Adipocyte (in vitro differentiated cells): ENCODE measurements around the gene SYNCRIP.
"Not testable (repeated sequence)": the region's sequence is repeated elsewhere in the genome, so short reads cannot be mapped to it uniquely, and the experiment has no call there.

ENCODE experiments used
- DNase-seq: peaks from one replicate; pipeline ENCODE4 v3.0.0-alpha.2; 2015; ENCODE audit warnings: low read depth
- H3K27me3 ChIP-seq: replicated peaks from 2 replicates; pipeline ENCODE4 v1.7.0; 2013; ENCODE audit warnings: mild to moderate bottlenecking, low read length, moderate library complexity; ENCODE audit not compliant: control insufficient read depth, insufficient read depth
- H3K36me3 ChIP-seq: 2 replicates; pipeline ENCODE4 v1.7.0; 2013; ENCODE audit warnings: low read length, mild to moderate bottlenecking, moderate library complexity; ENCODE audit not compliant: control insufficient read depth, insufficient read depth, severe bottlenecking
- H3K4me1 ChIP-seq: 2 replicates; pipeline ENCODE4 v1.7.0; 2013; ENCODE audit warnings: mild to moderate bottlenecking, low read length, moderate library complexity; ENCODE audit not compliant: control insufficient read depth, insufficient read depth
- H3K4me3 ChIP-seq: 2 replicates; pipeline ENCODE4 v1.7.0; 2013; ENCODE audit warnings: mild to moderate bottlenecking, low read length, moderate library complexity
- H3K9ac ChIP-seq: 2 replicates; pipeline ENCODE4 v1.7.0; 2013; ENCODE audit warnings: mild to moderate bottlenecking, low read length, moderate library complexity
- H3K9me3 ChIP-seq: 2 replicates; pipeline ENCODE4 v1.7.0; 2013; ENCODE audit warnings: mild to moderate bottlenecking, low read length, moderate library complexity; ENCODE audit not compliant: control insufficient read depth

Gene SYNCRIP

DNA sequence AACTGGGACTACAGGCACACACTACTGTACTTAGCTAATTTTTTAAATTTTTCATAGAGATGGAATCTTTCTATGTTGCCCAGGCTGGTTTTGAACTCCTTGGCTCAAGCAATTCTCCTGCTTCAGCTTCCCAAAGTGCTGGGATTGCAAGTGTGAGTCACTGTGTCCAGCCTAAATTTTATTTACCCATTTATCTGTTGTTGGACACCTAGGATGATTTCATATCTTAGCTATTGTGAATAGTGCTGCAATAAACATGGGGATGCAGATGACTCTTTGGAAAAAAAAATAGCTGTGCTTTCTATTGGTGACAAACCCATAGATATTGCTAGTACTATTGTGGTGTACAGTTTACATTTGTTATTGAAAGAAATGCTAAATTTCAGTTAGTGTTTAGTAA is 19.6 kb upstream of the SYNCRIP start:
- H3K4me1 ChIP-seq: peaks cover 4% of the 10 kb centered on the region
- no peak overlapping the region for H3K4me3 ChIP-seq
- no peaks in the 10 kb centered on the region for H3K9me3 ChIP-seq
- no peaks in the 10 kb centered on the region for H3K36me3 ChIP-seq
- H3K27me3 ChIP-seq: no peaks in the 10 kb centered on the region
- H3K9ac ChIP-seq: no peak overlapping the region
- DNase-seq: no peak

DNA sequence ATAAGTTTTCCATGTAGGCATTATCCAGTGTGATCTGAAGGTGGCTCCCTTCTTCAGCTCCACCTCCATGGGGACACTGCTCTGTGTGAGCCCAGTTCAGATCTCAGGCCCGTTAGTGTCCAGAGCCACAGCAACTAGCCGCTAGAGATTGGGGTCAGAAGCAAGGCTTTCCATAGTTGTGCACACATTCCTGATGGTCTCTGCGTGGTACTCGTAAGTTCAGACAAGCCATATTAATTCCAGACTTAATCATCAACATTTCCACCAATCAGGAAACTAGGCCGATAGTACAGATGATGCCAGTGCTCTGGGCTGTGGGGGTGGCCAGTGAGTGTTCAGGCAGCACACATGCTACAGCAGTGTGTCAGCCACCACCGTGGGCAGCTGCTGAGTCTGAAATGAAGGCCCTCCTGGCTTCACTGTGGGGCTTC is 17.5 kb upstream of the SYNCRIP start:
- DNase-seq: peak; percentile 90
- no peaks in the 10 kb centered on the region for H3K27me3 ChIP-seq

DNA sequence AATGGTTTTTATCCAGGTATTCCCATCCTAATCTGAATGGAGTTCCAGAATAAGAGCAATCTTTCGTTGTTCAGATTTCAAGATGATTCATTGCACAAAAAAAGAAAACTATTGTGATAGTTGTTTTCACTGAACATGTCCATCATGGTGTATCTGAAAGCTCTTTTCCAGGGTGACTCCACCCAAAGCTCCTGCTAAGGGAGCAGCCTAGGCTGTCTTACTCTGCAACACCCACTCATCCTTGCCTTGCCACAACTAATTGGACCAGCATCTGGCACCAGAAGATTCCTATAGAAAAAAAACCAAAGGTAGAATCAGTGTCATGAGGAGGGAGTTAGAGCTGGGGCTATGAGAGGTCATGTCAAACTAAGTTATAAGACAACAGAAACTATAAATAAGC is 7.9 kb upstream of the SYNCRIP start:
- no peaks in the 10 kb centered on the region for H3K36me3 ChIP-seq
- no peaks in the 10 kb centered on the region for H3K9me3 ChIP-seq
- no peaks in the 10 kb centered on the region for H3K4me1 ChIP-seq
- no peak for DNase-seq
- H3K27me3 ChIP-seq: no peaks in the 10 kb centered on the region
- no peak overlapping the region for H3K9ac ChIP-seq
- no peak overlapping the region for H3K4me3 ChIP-seq

More for the DNA sequence above, 17.5 kb upstream of the SYNCRIP start:
- H3K9me3 ChIP-seq: no peaks in the 10 kb centered on the region
- H3K36me3 ChIP-seq: no peaks in the 10 kb centered on the region
- H3K4me1 ChIP-seq: peaks cover 4% of the 10 kb centered on the region
- H3K4me3 ChIP-seq: no peak overlapping the region
- peak overlapping the region; percentile 26 for H3K9ac ChIP-seq

DNA sequence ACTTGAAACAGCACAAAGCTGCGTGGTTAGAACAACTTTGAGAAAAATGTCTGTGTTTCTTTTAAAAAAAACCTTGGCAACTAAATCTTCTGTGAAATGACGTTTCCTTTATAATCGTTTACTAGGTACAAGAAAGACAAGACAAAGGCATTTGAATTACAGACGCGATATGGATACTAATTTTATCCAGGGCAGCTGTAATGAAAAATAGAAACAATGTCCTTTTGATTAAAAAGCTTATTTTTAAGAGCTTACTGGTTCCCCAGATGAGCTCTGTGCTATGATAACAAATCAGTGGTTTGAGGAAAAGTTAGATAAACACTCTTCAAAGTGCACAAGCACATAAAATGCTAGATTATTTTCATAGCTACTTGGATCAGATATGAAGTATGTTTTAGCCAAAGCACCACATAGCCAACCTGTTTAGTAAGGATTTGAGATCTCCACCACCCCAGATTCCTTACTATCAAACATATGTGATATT is 1.6 kb upstream of the SYNCRIP start:
- peak overlapping the region; percentile 98 for H3K9ac ChIP-seq
- H3K4me3 ChIP-seq: peak overlapping the region; percentile 91
- H3K9me3 ChIP-seq: no peaks in the 10 kb centered on the region
- H3K36me3 ChIP-seq: peaks cover 11% of the 10 kb centered on the region
- H3K4me1 ChIP-seq: peaks cover 23% of the 10 kb centered on the region
- DNase-seq: peak; percentile 48
- no peaks in the 10 kb centered on the region for H3K27me3 ChIP-seq

DNA sequence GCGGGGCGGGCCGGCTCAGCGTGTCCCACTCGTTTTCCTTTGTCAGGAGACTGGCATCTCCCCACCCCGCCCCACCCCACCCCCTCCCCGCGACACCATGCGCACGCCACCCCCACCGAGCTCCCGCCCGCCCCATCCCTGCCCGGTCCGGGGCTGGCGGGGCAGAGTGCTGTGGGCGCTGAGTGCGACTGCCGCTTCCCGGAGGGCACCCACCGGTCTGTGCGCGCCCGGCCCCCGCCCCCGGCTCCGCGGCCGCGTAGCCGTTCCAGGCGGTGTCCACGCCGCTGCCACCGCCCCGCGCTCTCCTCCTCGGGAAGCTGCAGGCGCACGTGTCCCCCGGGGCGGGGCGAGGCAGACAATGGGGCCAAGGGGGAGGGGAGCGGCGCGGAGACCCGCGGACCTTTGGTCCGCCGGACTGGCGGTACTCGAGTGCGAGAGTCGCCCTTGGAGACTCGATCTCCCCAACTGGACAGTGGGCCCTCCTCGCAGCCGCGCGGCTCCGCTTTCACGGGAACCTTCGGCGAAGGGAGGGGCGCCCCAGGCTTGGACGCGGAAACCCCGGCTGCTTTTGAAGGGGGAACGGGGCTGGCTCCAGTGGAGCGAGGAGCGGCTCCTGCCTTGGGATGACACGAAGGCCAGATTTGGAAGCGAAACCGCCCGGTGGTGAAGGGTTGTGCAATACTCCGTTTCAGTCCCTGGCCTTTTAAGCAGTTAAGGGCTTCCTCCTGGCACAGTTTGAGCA is 1.0 kb upstream of the SYNCRIP start:
- no peaks in the 10 kb centered on the region for H3K9me3 ChIP-seq
- peaks cover 30% of the 10 kb centered on the region for H3K4me1 ChIP-seq
- no peaks in the 10 kb centered on the region for H3K27me3 ChIP-seq

DNA sequence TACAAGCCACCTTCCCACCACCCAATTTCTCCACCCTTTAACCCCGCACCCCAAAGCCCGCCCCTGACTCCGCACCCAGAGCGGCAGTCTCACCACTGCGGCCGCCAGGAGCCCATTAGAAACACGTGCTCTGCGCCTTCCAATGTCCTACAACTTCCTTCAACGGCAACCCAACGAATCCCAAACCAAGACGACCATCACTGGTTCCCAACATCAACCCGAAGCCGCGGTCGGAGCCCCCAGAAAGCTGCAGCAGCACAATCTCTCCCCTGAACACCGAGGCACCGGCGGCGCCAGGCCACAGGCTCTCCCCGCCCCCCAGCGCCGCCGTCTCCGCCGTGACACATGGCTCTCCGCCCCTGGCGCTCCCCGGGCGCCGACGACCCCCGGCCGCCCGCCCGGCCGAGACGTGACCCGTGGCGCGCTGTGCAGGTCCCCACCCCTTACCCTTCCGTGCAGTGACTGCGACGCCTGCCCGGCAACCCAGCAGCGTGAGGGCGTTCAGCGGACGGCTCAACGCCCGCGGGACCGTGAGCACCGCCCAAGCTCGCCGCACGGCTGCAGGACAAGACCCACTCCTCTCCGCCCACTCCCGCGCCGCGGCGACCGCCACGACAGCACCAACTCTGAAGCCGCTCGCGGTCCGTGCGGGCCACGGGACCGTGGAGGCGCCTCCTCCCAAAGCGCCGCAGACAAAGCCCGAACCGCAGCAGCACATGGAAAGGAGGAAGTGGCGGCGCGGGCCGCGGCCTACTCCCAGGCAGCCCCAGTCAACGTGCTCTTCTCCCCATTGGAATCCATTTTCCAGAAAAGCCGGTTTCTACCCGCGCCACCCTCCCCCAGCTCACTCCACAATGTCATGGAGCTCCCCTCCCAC is 551 bp downstream of the SYNCRIP start:
- no peaks in the 10 kb centered on the region for H3K9me3 ChIP-seq
- H3K36me3 ChIP-seq: peaks cover 30% of the 10 kb centered on the region
- peak overlapping the region; percentile 90 for H3K4me3 ChIP-seq
- no peaks in the 10 kb centered on the region for H3K27me3 ChIP-seq
- H3K9ac ChIP-seq: peak overlapping the region; percentile 100
- DNase-seq: peak; percentile 80
- peaks cover 33% of the 10 kb centered on the region for H3K4me1 ChIP-seq

More for the DNA sequence above, 1.0 kb upstream of the SYNCRIP start:
- peak; percentile 97 for DNase-seq
- H3K36me3 ChIP-seq: peaks cover 17% of the 10 kb centered on the region
- H3K9ac ChIP-seq: peak overlapping the region; percentile 98
- peak overlapping the region; percentile 91 for H3K4me3 ChIP-seq

DNA sequence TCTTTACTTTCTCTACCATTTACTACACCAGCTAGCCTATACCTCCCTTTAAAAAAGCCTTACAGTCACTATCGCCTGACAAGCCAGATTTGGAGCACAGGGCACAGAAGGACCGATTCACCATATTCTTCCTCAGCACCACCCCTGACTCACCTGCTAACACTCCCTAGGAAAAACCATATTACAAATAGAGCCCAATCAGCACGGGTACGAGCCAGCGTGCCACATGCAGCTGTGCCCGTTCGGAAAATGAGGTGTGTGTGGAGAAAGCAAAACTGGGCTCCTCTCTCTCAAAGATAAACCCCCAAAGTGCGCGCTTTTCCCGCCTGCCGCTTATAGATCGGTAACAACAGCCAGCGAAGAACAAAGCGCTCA is 1.2 kb downstream of the SYNCRIP start:
- DNase-seq: no peak

DNA sequence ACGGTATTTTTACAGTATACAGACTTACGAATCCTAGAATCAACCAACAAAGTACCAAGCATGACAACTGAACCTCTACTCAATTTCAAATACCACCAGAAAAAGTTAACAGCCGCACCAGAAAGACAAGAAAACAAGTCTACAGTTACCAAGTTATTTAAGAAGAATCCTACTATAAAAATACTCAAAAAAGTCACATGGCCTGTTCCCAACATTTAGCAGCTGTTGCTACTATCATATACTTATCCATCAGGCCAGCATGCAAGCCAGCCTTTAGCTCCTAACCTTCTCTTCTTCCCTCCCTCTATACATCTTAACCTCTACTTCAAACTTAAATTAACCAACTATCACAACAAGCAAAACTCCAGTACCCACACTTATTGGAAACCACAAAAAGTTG is 1.9 kb downstream of the SYNCRIP start:
- peak overlapping the region; percentile 100 for H3K9ac ChIP-seq
- peaks cover 33% of the 10 kb centered on the region for H3K4me1 ChIP-seq
- H3K4me3 ChIP-seq: peak overlapping the region; percentile 90
- DNase-seq: peak; percentile 27
- no peaks in the 10 kb centered on the region for H3K27me3 ChIP-seq
- no peaks in the 10 kb centered on the region for H3K9me3 ChIP-seq
- H3K36me3 ChIP-seq: peaks cover 43% of the 10 kb centered on the region

More for the DNA sequence above, 1.2 kb downstream of the SYNCRIP start:
- H3K9ac ChIP-seq: peak overlapping the region; percentile 100
- H3K9me3 ChIP-seq: no peaks in the 10 kb centered on the region
- H3K27me3 ChIP-seq: no peaks in the 10 kb centered on the region
- H3K4me1 ChIP-seq: peaks cover 33% of the 10 kb centered on the region
- peaks cover 36% of the 10 kb centered on the region for H3K36me3 ChIP-seq
- peak overlapping the region; percentile 90 for H3K4me3 ChIP-seq

DNA sequence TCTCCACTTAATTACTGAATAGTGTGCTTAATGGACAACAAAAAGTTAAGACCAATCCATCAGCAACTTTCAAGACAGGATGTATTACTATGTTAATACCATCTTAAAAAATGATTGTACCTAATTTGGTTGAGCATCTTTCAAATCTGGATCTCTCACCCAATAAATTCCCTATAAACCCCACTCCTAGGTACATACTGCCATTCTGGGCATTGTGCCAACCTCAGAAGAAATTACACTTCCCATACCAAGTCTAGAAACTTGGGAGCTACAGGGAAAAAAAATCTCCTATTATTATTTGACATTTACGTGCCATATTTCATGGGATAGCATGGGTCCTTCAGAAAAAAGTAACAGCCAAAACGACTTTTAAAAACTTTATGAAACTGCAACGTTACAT is 5.1 kb downstream of the SYNCRIP start:
- Histone ChIP-seq H3K9me3 (no peaks in the 10 kb centered on the region), H3K9ac (no peak overlapping the region), H3K4me3 (no peak overlapping the region), H3K4me1 (peaks cover 29% of the 10 kb centered on the region), H3K36me3 (peaks cover 71% of the 10 kb centered on the region), H3K27me3 (no peaks in the 10 kb centered on the region)
- no peak for DNase-seq

DNA sequence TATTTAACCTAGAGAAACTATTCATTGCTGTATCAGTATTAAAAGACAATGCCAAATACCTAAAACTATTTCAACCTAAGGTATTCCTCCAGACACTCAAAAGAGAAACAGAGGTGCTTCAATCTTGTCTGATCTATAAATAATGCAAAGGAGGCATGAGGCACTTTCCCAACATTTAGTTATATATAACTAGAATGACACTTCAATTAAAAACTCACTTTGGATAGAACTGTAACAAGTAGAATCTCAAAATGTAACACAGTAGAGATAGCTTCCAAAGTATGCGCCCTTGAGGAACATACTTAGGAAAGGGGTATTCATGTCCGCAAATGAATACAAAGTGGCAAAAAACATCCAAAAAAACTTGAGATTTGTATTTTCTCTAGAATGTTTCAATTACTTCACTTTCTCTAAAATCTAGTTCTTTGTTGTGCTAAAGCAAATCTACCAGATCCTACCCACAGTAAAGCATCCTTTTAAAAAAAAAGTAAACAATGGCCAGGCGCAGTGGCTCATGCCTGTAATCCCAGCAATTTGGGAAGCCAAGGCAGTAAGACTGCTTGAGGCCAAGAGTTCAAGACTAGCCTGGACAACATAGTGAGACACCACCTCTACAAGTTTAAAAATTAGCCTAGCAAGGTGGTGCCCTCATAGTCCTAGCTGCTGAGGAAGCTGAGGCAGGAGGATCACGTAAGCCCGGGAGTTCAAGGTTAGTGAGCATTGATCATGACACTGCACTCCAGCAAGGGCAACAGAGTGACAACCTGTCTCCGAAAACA is 10.3 kb downstream of the SYNCRIP start:
- Histone ChIP-seq H3K4me3 (no peak overlapping the region), H3K4me1 (no peaks in the 10 kb centered on the region), H3K36me3 (peaks cover 87% of the 10 kb centered on the region), H3K9ac (no peak overlapping the region), H3K27me3 (no peaks in the 10 kb centered on the region), H3K9me3 (no peaks in the 10 kb centered on the region)
- DNase-seq: no peak

DNA sequence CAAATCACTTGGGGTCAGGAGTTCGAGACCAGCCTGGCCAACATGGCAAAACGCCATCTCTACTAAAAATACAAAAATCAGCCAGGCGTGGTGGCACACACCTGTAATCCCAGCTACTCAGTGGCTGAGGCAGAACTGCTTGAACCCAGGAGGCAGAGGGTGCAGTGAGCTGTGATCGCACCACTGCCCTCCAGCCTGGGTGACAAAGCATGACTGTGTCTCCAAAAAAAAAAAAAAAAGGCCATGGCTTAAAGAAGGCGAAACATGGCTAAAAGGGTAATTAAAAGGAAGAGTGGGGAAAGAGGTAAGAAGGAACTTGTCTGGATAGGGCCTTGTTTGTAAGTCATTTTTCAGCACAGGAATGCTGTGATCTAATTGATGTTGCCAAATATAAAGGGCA is 11.6 kb downstream of the SYNCRIP start:
- not testable (repeated sequence) for H3K9ac ChIP-seq, H3K9me3 ChIP-seq, H3K27me3 ChIP-seq, H3K4me1 ChIP-seq, DNase-seq, H3K4me3 ChIP-seq
- peaks cover 86% of the 10 kb centered on the region for H3K36me3 ChIP-seq
